Activated gamma-delta T cell (primary cell): Measurements from ENCODE around the gene USP34.
"Not testable (repeated sequence)": the region's sequence is repeated elsewhere in the genome, so short reads cannot be mapped to it uniquely, and the experiment has no call there.

ENCODE experiments used
- DNase-seq: peaks from one replicate; lab custom pipeline; 2025; lab: John Stamatoyannopoulos, UW

Gene USP34

GRCh38 chr2:61148091-61148490, 322.8 kb downstream of the USP34 start:
- DNase-seq = not testable (repeated sequence)

GRCh38 chr2:61145990-61146389, 324.9 kb downstream of the USP34 start:
- no peak for DNase-seq

GRCh38 chr2:61144697-61145268, 326.1 kb downstream of the USP34 start:
- peak; percentile 37 for DNase-seq

GRCh38 chr2:61141151-61141550, 329.7 kb downstream of the USP34 start:
- DNase-seq = no peak

GRCh38 chr2:61138859-61139258, 332.0 kb downstream of the USP34 start:
- no peak for DNase-seq
